CD8-positive, alpha-beta memory T cell (primary cell): Measurements from ENCODE around the gene TTC9. TPM values are rescaled to one million over a fixed set of nuclear protein-coding genes. Genes with fewer than 3 reads are reported as not detected.
A peak's percentile ranks its signal among the peaks of the same experiment; 100 is the strongest.

Source experiments
- CTCF ChIA-PET: fragments of 350-600 bp; sonication (Branson Sonifier 250); formaldehyde crosslinking; loops from one replicate; lab custom pipeline; 2021; ENCODE audit warnings: antibody characterized with exemption; lab: Charles Lee
- POLR2A ChIA-PET: fragments of 350-600 bp; sonication (Branson Sonifier 250); formaldehyde crosslinking; loops from one replicate; lab custom pipeline; 2021; ENCODE audit warnings: antibody characterized with exemption; lab: Charles Lee
- DNase-seq, 5 donors: peaks; one replicate each; pipeline versions ENCODE4 v3.0.0 to v3.0.0-alpha.2; 2020 to 2022; ENCODE audit warnings: mixed read lengths in 1 of 5
- H3K27ac ChIP-seq: one replicate; pipeline ENCODE4 v1.7.0; 2013; ENCODE audit warnings: low read depth, mild to moderate bottlenecking, low read length, moderate library complexity
- H3K27me3 ChIP-seq: 2 replicates; pipeline ENCODE4 v1.7.0; 2013; ENCODE audit warnings: low read length, mild to moderate bottlenecking; ENCODE audit not compliant: insufficient read depth, poor library complexity, severe bottlenecking
- H3K36me3 ChIP-seq: 2 replicates; pipeline ENCODE4 v1.7.0; 2013; ENCODE audit warnings: mild to moderate bottlenecking, low read length, moderate library complexity; ENCODE audit not compliant: insufficient read depth
- H3K4me1 ChIP-seq: 2 replicates; pipeline ENCODE4 v1.7.0; 2013; ENCODE audit warnings: mild to moderate bottlenecking, low read length, moderate library complexity; ENCODE audit not compliant: insufficient read depth
- H3K4me3 ChIP-seq: 2 replicates; pipeline ENCODE4 v1.7.0; 2013; ENCODE audit warnings: mild to moderate bottlenecking, low read length
- H3K9me3 ChIP-seq: 2 replicates; pipeline ENCODE4 v1.7.0; 2013; ENCODE audit warnings: mild to moderate bottlenecking, low read length
- H3K27ac Mint-ChIP-seq, 8 donors: one replicate each; pipeline ENCODE4 v1.8.0; 2020 to 2021; ENCODE audit warnings: mixed read lengths in 8 of 8, mild to moderate bottlenecking in 6 of 8, inconsistent platforms in 3 of 8, moderate library complexity in 3 of 8
- H3K27me3 Mint-ChIP-seq, 2 donors: one replicate each; pipeline ENCODE4 v1.8.0; 2020 to 2021; ENCODE audit warnings: mixed read lengths in 2 of 2, mild to moderate bottlenecking in 1 of 2, moderate library complexity in 1 of 2
- H3K36me3 Mint-ChIP-seq, 3 donors: one replicate each; pipeline ENCODE4 v1.8.0; 2020 to 2021; ENCODE audit warnings: mixed read lengths in 3 of 3, inconsistent platforms in 1 of 3, mild to moderate bottlenecking in 1 of 3
- H3K4me1 Mint-ChIP-seq, 3 donors: one replicate each; pipeline ENCODE4 v1.8.0; 2020 to 2021; ENCODE audit warnings: mixed read lengths in 3 of 3, inconsistent platforms in 1 of 3, mild to moderate bottlenecking in 1 of 3
- H3K4me3 Mint-ChIP-seq, 7 donors: one replicate each; pipeline ENCODE4 v1.8.0; 2020 to 2021; ENCODE audit warnings: mixed read lengths in 7 of 7, mild to moderate bottlenecking in 6 of 7, moderate library complexity in 4 of 7, inconsistent platforms in 2 of 7
- H3K9me3 Mint-ChIP-seq, 5 donors: one replicate each; pipeline ENCODE4 v1.8.0; 2020 to 2022; ENCODE audit warnings: mixed read lengths in 5 of 5, mild to moderate bottlenecking in 3 of 5, moderate library complexity in 2 of 5, inconsistent platforms in 1 of 5
- polyA plus RNA-seq: library from polyadenylated mRNA; unstranded; fragments of 300-500 nt; fragmentation: Illumina TruSeq; gene quantifications from one replicate; pipeline ENCODE4 v1.2.3, GENCODE V29; 2021
- total RNA-seq, 2 experiments: library from RNA; stranded (reverse); gene quantifications; one replicate each; pipeline ENCODE4 v1.2.3, GENCODE V29; 2021

TTC9 gene
- total and polyA plus RNA-seq, 3 experiments from 2014 or later = 5.8 to 12.5 (median 6.5) TPM

GRCh38 chr14:70711451-70711850, 69.7 kb downstream of the TTC9 start:
- H3K4me1 ChIP-seq = peaks cover 7% of the 10 kb centered on the region
- Mint-ChIP-seq H3K27me3 (peaks cover 1 to 8% of the 10 kb centered on the region in 2 donors), H3K4me3 (no peak overlapping the region), H3K27ac (no peak overlapping the region), H3K36me3 (no peaks in the 10 kb centered on the region), H3K9me3 (no peaks in the 10 kb centered on the region), H3K4me1 (peaks cover 2 to 5% (median 4%) of the 10 kb centered on the region in 3 donors)
- H3K27ac ChIP-seq = no peak overlapping the region
- H3K27me3 ChIP-seq = no peaks in the 10 kb centered on the region
- CTCF ChIA-PET = interaction anchor here (1.0 to 1.2 kb wide), 3 partner anchors 77 to 108 kb away, joined by 3 read pairs; no protein-coding TSS in a partner anchor
- DNase-seq = no peak
- POLR2A ChIA-PET = no interaction called here
- no peaks in the 10 kb centered on the region for H3K9me3 ChIP-seq
- no peaks in the 10 kb centered on the region for H3K36me3 ChIP-seq
- H3K4me3 ChIP-seq = no peak overlapping the region

GRCh38 chr14:70713096-70713495, 71.4 kb downstream of the TTC9 start:
- Mint-ChIP-seq H3K9me3 (no peaks in the 10 kb centered on the region), H3K36me3 (no peaks in the 10 kb centered on the region), H3K4me1 (peaks cover 2 to 5% (median 4%) of the 10 kb centered on the region in 3 donors), H3K27me3 (peaks cover 1 to 8% of the 10 kb centered on the region in 2 donors), H3K27ac (no peak overlapping the region), H3K4me3 (no peak overlapping the region)
- POLR2A ChIA-PET = interaction anchor here (0.6 kb wide), 1 partner anchor 96 kb away, joined by 4 read pairs; the partner anchor contains the start of gene MAP3K9
- Histone ChIP-seq H3K9me3 (no peaks in the 10 kb centered on the region), H3K27ac (no peak overlapping the region), H3K27me3 (no peaks in the 10 kb centered on the region), H3K36me3 (no peaks in the 10 kb centered on the region), H3K4me1 (peaks cover 7% of the 10 kb centered on the region), H3K4me3 (no peak overlapping the region)
- CTCF ChIA-PET = interaction anchor here (0.7 to 3.7 kb wide), 24 partner anchors 8 to 112 kb away, joined by 3 to 25 read pairs (median 5); partner anchors contain the start of gene TTC9
- DNase-seq = no peak

- POLR2A ChIA-PET = interaction anchor here (0.6 kb wide), 1 partner anchor 96 kb away, joined by 4 read pairs; the partner anchor contains the start of gene MAP3K9
- no peaks in the 10 kb centered on the region for H3K36me3 Mint-ChIP-seq
- peaks cover 1 to 8% of the 10 kb centered on the region in 2 donors for H3K27me3 Mint-ChIP-seq
- H3K4me3 Mint-ChIP-seq = no peak overlapping the region
- H3K9me3 ChIP-seq = no peaks in the 10 kb centered on the region
- no peak overlapping the region for H3K4me3 ChIP-seq
- no peak overlapping the region for H3K27ac Mint-ChIP-seq
- CTCF ChIA-PET = interaction anchor here (0.7 to 3.7 kb wide), 24 partner anchors 8 to 112 kb away, joined by 3 to 25 read pairs (median 5); partner anchors contain the start of gene TTC9
- peaks cover 2 to 5% (median 4%) of the 10 kb centered on the region in 3 donors for H3K4me1 Mint-ChIP-seq
- peaks cover 7% of the 10 kb centered on the region for H3K4me1 ChIP-seq
- no peaks in the 10 kb centered on the region for H3K27me3 ChIP-seq
- no peaks in the 10 kb centered on the region for H3K9me3 Mint-ChIP-seq
- no peak for DNase-seq
- H3K36me3 ChIP-seq = no peaks in the 10 kb centered on the region
- no peak overlapping the region for H3K27ac ChIP-seq
Observed at GRCh38 chr14:70713511-70713916, 71.8 kb downstream of the TTC9 start.

- Mint-ChIP-seq H3K27me3 (peaks cover 0 to 8% of the 10 kb centered on the region in 2 donors), H3K4me1 (peaks cover 2 to 5% (median 4%) of the 10 kb centered on the region in 3 donors), H3K27ac (peak overlapping the region in 1 of 8 donors; percentile 1), H3K36me3 (no peaks in the 10 kb centered on the region), H3K9me3 (no peaks in the 10 kb centered on the region), H3K4me3 (no peak overlapping the region)
- peak; percentile 23 to 59 (median 36) for DNase-seq
- H3K9me3 ChIP-seq = no peaks in the 10 kb centered on the region
- no peaks in the 10 kb centered on the region for H3K27me3 ChIP-seq
- POLR2A ChIA-PET = no interaction called here
- peaks cover 7% of the 10 kb centered on the region for H3K4me1 ChIP-seq
- CTCF ChIA-PET = interaction anchor here (0.7 to 3.7 kb wide), 23 partner anchors 8 to 103 kb away, joined by 3 to 25 read pairs (median 5); partner anchors contain the start of gene TTC9
- H3K27ac ChIP-seq = no peak overlapping the region
- no peak overlapping the region for H3K4me3 ChIP-seq
- H3K36me3 ChIP-seq = no peaks in the 10 kb centered on the region
Observed at GRCh38 chr14:70714055-70714550, 72.4 kb downstream of the TTC9 start.

GRCh38 chr14:70716483-70716882, 74.8 kb downstream of the TTC9 start:
- Histone ChIP-seq H3K4me3 (no peak overlapping the region), H3K27ac (no peak overlapping the region), H3K27me3 (no peaks in the 10 kb centered on the region), H3K36me3 (no peaks in the 10 kb centered on the region), H3K4me1 (peaks cover 7% of the 10 kb centered on the region), H3K9me3 (no peaks in the 10 kb centered on the region)
- DNase-seq = no peak
- Mint-ChIP-seq H3K36me3 (no peaks in the 10 kb centered on the region), H3K4me3 (no peak overlapping the region), H3K27me3 (peaks cover 0 to 8% of the 10 kb centered on the region in 2 donors), H3K27ac (peak overlapping the region in 1 of 8 donors; percentile 34), H3K9me3 (no peaks in the 10 kb centered on the region), H3K4me1 (peaks cover 2 to 5% (median 4%) of the 10 kb centered on the region in 3 donors)
- POLR2A ChIA-PET = no interaction called here
- CTCF ChIA-PET = interaction anchor here (0.8 to 3.7 kb wide), 5 partner anchors 9 to 105 kb away, joined by 3 to 25 read pairs (median 10); no protein-coding TSS in a partner anchor

GRCh38 chr14:70716958-70717357, 75.2 kb downstream of the TTC9 start:
- no peaks in the 10 kb centered on the region for H3K27me3 ChIP-seq
- H3K36me3 ChIP-seq = no peaks in the 10 kb centered on the region
- H3K4me1 Mint-ChIP-seq = peaks cover 2 to 5% (median 4%) of the 10 kb centered on the region in 3 donors
- POLR2A ChIA-PET = no interaction called here
- H3K27me3 Mint-ChIP-seq = peaks cover 0 to 8% of the 10 kb centered on the region in 2 donors
- CTCF ChIA-PET = no interaction called here
- no peak overlapping the region for H3K4me3 ChIP-seq
- no peak overlapping the region for H3K4me3 Mint-ChIP-seq
- no peaks in the 10 kb centered on the region for H3K9me3 ChIP-seq
- DNase-seq = no peak
- H3K9me3 Mint-ChIP-seq = no peaks in the 10 kb centered on the region
- no peak overlapping the region for H3K27ac Mint-ChIP-seq
- H3K36me3 Mint-ChIP-seq = no peaks in the 10 kb centered on the region
- peaks cover 7% of the 10 kb centered on the region for H3K4me1 ChIP-seq
- no peak overlapping the region for H3K27ac ChIP-seq

GRCh38 chr14:70718383-70719118, 76.8 kb downstream of the TTC9 start:
- no peaks in the 10 kb centered on the region for H3K36me3 Mint-ChIP-seq
- H3K4me3 Mint-ChIP-seq = no peak overlapping the region
- POLR2A ChIA-PET = no interaction called here
- CTCF ChIA-PET = interaction anchor here (1.5 kb wide), 1 partner anchor 99 kb away, joined by 5 read pairs; no protein-coding TSS in a partner anchor
- H3K9me3 ChIP-seq = no peaks in the 10 kb centered on the region
- peaks cover 2 to 5% (median 4%) of the 10 kb centered on the region in 3 donors for H3K4me1 Mint-ChIP-seq
- H3K27me3 ChIP-seq = no peaks in the 10 kb centered on the region
- H3K9me3 Mint-ChIP-seq = no peaks in the 10 kb centered on the region
- DNase-seq = no peak
- no peak overlapping the region for H3K27ac Mint-ChIP-seq
- peaks cover 0 to 8% of the 10 kb centered on the region in 2 donors for H3K27me3 Mint-ChIP-seq
- no peak overlapping the region for H3K27ac ChIP-seq
- H3K36me3 ChIP-seq = no peaks in the 10 kb centered on the region
- H3K4me1 ChIP-seq = peaks cover 7% of the 10 kb centered on the region
- no peak overlapping the region for H3K4me3 ChIP-seq

GRCh38 chr14:70721542-70721941, 79.8 kb downstream of the TTC9 start:
- no peaks in the 10 kb centered on the region for H3K27me3 ChIP-seq
- Mint-ChIP-seq H3K9me3 (no peaks in the 10 kb centered on the region), H3K4me3 (no peak overlapping the region), H3K36me3 (no peaks in the 10 kb centered on the region), H3K27ac (peak overlapping the region in 1 of 8 donors; percentile 1), H3K27me3 (no peaks in the 10 kb centered on the region), H3K4me1 (no peaks in the 10 kb centered on the region)
- H3K27ac ChIP-seq = no peak overlapping the region
- no peaks in the 10 kb centered on the region for H3K9me3 ChIP-seq
- no peak for DNase-seq
- H3K36me3 ChIP-seq = no peaks in the 10 kb centered on the region
- CTCF ChIA-PET = interaction anchor here (0.8 kb wide), 1 partner anchor 8 kb away, joined by 3 read pairs; no protein-coding TSS in a partner anchor
- POLR2A ChIA-PET = no interaction called here
- H3K4me1 ChIP-seq = no peaks in the 10 kb centered on the region
- H3K4me3 ChIP-seq = no peak overlapping the region
